ENCODE measurements around the gene DNAL1. TPM values are rescaled to one million over a fixed set of nuclear protein-coding genes. Genes with fewer than 3 reads are reported as not detected.

DNAL1 gene
- total and polyA plus RNA-seq, 2 of the 13 experiments (the other 11 are each of a cell fraction or from before 2014, with no cell fraction given) = 1.4 to 13.3 TPM

- Histone ChIP-seq H3K9me3 (ENCODE audit: low read length) (no peaks in the 10 kb centered on the region), H3K4me3 (replicated peaks in 1 of 3; ENCODE audit: insufficient read depth in 1 of 3, low read depth in 2 of 3, low read length in 3 of 3) (no peak overlapping the region), H3K4me2 (ENCODE audit: low read depth, low read length) (peak overlapping the region; percentile 10; the same call in 1 of the 2 replicates), H3K27ac (ENCODE audit: extremely low read length, insufficient read depth, low read length) (no peak overlapping the region), H3K36me3 (replicated peaks in 1 of 2; ENCODE audit: control insufficient read depth in 1 of 2, insufficient read depth in 2 of 2, low read length in 2 of 2) (no peaks in the 10 kb centered on the region), H3K4me1 (ENCODE audit: insufficient read depth, low read length) (peaks cover 28% of the 10 kb centered on the region), H4K20me1 (ENCODE audit: insufficient read depth, low read length) (no peaks in the 10 kb centered on the region), H3K27me3 (ENCODE audit: control insufficient read depth in 1 of 2, insufficient read depth in 2 of 2, low read length in 2 of 2) (no peaks in the 10 kb centered on the region), H3K9ac (ENCODE audit: insufficient read depth, low read depth, low read length) (no peak overlapping the region), H3K79me2 (ENCODE audit: insufficient read depth, low read length) (no peaks in the 10 kb centered on the region), H2AFZ (ENCODE audit: low read length) (no peak overlapping the region)
- ChIA-PET POLR2A (interaction anchor here (1.5 kb wide), 1 partner anchor 10 kb away, joined by 3 read pairs; no protein-coding TSS in a partner anchor), CTCF (ENCODE audit: low intra/inter-chr PET ratio, low total read pairs) (no interaction called here)
- in situ Hi-C loops (cut with HindIII; ENCODE audit: extremely low pct_ligation_motif_present, low pct_unique_long_range_greater_than_20kb) = no loop called here
- DNase-seq (ENCODE audit: low spot score) (no peak), ATAC-seq (no peak), FAIRE-seq (no peak)
- intact Hi-C loops (cut with micrococcal nuclease; ENCODE audit: unreplicated experiment) = no loop called here
- BruUV-seq (replicated peaks) = no TSS peak
- 23% methylated on average over 10 of the region's 10 CpGs for WGBS (ENCODE audit: low lambda C conversion rate)
- TF ChIP-seq DMTF1 (CRISPR knock-in tag; IDR thresholded peaks at IDR 0.05) (no peak), GMEB1 (CRISPR knock-in tag; IDR thresholded peaks at IDR 0.05; ENCODE audit: borderline replicate concordance) (no peak), THAP9 (CRISPR knock-in tag; IDR thresholded peaks at IDR 0.05; ENCODE audit: borderline replicate concordance) (no peak)
Observed at GRCh38 chr14:73620268-73620667, 24.5 kb upstream of the DNAL1 start.

All from HepG2 (cell line).